ACHN (cell line): ENCODE measurements around the gene ZSWIM4.

Experiments
- DNase-seq: peaks from one replicate; pipeline ENCODE4 v3.0.0-alpha.2; 2015
- in situ Hi-C: cut with HindIII; loops from 2 replicates; pipeline ENCODE4 v1.10.0; 2017; ENCODE audit warnings: low sequenced_read_pairs, low pct_ligation_motif_present, low pct_unique_long_range_greater_than_20kb

Gene ZSWIM4

DNA sequence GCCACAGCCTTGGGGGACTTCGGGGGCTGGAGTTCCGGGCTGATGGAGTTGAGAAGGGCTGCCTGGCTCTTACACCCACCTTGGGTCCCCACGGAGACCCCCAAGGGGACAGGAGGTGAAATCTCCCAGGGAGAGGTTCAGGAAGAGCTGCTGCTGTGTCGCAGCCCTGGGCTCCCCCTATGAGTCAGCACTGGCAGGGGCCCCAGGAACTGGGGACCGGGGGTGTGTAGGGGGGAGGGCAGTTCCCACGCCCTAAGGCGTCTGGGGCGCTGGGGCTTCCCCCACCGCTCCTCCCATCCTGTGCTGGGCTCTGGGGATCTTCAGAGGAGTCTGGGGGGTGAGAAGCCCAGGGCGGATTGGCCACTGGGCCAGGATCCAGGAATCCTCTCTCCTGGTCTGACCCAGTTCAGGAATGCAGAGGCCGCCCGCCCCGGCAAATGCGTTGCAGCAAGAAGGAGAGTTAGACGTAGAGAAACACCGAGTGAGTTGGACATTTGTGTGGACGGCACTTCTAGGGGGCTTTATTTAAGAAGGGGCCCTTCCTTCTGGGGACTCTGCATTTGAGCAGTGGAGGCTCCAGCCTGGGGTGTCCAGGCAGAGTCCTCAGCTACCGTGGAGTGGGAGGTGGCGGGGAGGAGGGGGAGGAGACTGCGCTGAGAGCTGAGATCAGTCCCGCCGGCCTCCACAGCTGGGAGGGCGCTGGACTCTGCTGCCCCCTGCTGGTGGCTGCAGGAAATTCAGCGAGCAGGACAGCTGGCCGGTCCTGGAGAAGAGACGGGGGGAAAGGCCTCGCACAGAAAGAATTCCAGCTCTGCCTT lies 66.7 kb downstream of the ZSWIM4 start:
- peak; percentile 85 for DNase-seq
- in situ Hi-C loops, result no loop called here

DNA sequence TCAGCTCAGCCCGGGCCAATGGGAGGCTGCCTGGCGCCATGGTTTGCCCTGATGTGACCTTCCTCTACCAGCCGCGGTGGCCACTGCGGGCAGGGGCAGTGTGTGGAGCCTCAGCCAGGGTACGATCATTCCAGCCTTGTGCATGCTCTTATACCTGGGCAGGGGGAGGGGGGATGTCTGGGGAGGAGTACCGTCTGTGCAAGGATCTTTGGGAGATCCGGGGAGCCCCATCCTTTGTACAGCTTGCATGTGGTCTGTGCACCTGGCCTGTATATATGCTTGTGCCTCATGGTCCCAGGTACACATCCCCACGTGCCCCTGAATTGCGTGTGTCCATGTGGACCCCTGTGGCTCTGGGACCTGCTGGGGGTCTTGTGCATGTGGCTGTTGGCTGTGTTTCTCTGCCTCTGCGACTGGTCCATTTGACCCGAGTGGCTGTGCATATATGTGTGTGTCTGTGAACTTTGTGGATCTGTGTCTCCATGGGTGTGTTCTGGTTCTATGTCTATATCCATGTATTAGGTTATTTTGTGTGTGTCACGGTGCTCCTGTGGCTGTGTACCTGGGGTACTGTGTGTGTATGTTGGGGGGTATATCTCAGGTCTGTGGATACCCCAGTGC lies 68.9 kb downstream of the ZSWIM4 start:
- in situ Hi-C loops, result no loop called here
- DNase-seq, result no peak

DNA sequence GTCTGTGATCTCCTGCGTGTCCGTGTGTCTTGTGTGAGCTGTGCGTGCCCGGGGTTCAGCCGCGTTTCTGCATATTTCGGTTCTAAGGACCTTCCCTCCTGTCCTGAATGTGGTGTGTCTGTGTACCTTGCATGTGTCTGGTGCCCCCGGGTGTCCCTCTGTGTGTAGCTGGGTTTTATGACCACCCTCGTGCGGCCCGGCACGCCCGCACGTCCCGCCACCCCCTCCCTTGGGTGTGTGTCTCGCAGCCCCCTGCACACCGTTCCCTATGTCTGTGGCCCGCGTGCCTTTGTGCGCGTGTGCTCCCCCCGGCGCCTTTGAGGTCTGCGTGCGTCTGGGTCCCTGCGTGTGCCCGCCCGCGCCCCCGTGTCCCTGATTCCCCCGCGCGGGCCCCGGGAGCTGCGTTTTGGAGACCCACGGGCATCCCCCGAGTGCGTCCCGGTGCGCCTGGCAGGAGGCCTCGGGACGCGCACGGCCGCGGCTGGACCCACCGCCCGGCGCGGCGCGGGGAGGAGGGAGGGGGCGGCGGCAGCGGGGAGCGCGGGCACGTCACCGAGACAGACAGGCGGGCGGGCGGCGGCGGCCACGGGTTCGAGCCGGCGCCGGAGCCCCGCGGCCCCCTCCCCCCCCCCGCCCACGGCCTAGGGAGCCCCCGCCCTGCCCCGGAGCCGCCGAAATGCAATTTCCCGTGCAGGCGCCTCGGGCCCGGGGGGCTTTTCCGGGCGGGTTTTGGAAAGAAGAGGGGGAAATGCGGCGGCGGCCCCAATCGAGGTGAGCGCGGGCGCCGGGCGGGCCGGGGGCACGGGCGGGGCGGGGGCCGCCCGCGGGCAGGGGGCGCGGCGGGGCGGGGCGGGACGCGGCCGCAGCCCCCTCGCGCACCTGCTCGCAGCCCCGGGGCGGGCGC lies 69.7 kb downstream of the ZSWIM4 start:
- in situ Hi-C loops, result no loop called here
- DNase-seq, result no peak

DNA sequence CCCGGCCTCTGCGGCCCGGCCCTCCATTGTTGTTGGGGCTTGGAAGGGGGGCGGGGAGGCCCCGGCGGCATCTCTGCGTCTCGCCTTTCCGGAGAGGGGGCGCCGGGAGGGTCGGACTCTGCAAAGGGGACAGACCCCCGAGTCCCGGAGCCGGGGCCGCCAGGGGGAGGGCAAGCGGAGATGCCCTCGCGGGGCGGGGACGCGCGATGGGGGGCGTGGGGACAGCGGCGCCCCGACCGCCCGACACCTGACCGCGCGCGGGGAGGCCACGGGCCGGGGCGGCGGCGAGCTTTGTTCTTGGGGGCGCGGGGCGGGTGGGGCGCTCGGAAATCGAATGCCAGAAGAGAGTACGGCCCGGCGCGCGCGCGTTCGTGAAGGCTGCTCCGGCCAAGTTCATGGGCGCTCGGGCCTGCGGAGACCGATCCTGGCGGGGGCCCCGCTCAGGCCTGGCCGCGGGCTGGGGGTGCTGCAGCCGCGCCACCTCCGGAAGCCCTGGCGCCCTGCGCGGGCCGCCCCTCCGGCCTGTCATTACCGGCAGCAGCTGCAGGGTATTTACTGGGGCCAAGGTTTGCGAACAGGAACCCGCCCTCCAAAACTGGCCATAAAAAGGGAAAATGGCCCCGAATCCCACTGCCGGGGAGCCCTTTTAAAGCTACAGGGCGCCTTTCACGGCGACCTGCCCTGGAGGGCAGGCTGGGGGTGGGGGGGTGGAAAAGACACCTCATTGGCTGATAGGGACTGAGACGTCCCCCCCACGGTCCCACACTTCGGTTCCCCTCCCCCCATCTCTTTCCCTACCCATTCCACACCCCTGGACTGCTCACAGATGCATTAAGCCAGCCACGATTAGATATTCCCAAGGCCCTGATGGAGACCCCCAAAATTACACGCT lies 70.6 kb downstream of the ZSWIM4 start:
- DNase-seq, result no peak

DNA sequence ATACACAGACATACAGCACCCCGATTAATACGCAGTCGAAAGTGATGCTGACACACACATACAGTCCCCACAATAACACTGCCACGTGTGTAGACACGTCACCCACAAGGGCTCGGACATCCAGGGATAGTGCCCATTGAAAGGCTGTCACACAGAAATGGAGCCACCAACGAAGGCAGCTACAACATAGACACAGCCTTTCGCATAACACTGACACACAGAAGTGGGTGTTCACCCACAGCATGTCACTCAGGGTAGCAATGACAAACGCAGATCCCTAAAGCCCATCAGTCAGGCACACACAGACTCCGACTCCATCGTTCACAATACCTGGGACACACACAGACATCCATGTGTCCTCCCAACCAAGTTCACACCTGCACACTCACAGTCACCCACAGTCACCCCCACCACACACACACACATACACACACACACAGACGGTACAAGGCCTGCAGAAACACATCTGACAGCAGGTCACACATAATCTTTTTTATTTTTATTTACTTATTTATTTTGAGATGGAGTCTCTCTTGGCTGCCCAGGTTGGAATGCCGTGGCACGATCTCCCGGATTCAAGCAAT lies 71.3 kb downstream of the ZSWIM4 start:
- in situ Hi-C loops, result no loop called here
- DNase-seq, result no peak

More for the DNA sequence above, 70.6 kb downstream of the ZSWIM4 start:
- in situ Hi-C loops, result no loop called here

DNA sequence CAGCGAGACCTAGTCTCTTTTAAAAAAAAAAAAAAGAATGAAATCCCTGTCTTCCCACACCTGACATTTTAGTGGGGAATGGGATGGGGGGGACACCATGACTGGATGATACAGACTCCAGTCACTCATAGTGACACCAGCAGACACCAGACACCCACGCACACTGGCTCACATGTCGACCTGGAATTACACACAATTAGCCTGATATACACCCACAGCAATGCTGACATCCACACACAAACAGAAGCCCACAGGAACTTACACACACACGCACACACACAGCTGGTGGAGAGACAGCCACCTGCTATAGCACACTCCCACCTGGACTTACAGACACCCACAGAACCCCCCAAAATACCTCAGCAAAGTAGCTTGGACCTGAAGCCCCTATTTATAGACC lies 73.4 kb downstream of the ZSWIM4 start:
- no peak for DNase-seq
- in situ Hi-C loops, result no loop called here

DNA sequence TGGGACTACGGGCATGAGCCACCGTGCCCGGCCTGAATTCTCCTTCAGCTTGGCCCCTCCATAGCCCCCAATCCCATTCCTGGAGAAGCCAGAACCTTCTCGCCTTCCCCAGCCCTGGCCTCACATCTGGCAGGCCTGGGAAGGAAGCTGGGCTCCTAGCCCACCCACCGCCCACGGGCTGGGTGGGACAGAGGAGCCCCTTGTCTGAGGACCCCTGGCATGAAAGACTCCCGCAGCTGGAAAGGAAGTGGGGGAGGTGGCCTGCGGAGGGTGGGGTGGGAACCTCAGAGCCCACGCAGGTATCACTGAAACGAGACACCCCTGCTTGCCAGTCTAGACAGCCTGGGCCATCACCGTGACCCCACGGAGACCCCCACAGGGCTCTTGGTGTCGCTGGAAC lies 74.0 kb downstream of the ZSWIM4 start:
- DNase-seq, result no peak
- in situ Hi-C loops, result no loop called here

DNA sequence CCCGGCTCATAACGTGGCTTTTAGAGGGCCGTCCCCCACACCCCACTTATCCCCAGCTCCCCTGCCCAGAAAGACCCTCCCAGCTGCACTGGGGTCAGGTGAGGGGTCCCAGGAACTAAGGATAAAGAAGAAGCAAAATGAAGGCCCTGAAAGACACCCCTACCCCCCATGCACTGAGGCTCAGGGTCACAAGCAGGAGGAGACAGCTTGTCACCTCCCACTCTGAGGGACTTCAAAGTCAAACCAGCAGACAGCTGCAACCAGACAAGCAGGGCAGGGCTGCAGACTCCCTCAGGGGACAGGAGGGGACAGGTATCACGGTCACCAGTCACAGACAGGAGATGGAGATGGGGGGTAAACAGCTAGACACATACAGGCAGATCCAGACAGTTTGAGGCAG lies 75.6 kb downstream of the ZSWIM4 start:
- no peak for DNase-seq
- in situ Hi-C loops, result no loop called here

DNA sequence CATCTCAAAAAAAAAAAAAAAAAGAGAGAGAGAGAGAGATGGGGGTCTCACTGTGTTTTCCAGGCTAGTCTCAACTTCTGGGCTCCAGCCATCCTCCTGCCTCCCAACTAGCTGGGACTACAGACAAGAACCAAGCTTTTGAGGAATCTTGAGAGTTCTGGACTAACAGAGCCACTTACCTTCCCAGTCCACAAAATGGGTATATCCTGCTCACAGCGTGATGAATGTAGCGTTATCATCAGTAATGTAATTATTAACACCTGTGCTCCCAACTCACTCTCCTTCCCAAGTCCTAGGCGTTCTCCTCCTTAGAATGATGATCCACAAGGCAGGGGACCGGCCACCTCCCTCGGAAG lies 77.1 kb downstream of the ZSWIM4 start:
- in situ Hi-C loops, result no loop called here
- DNase-seq, result no peak

DNA sequence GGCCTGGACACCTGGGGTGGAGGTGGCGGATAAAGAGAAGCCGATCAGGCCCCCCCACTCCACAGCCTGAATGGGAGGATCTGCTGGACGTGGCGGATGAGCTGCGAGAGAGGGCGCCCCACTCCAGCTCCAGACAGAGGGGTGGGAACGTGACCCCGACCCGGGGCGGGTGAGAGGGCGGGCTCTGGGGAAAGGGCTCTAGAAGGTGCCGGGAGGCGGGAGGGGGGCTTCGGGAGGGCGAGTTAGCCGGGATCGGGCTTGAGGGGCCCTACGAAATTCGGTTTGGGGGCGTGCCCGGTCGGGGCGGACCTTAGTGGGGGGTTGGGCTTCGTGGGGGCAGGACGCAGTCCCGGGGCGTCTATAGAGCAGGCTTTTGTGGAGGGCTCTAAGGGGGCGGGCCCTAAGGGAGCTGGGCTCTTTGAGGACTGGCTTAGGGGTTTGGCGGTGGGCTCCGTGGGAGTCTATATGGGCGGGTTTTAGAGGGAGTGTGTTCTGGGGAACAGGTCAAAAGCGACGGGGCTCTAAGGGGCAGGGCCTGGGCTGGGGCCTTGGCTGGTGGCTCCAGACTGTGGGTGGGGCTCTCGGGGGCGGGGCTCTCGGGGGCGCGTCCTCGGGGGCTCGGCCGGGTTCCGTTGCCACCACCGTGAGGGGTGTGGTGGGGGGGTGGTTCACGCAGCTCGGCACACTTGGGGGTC lies 77.6 kb downstream of the ZSWIM4 start:
- in situ Hi-C loops, result no loop called here
- peak; percentile 53 for DNase-seq

DNA sequence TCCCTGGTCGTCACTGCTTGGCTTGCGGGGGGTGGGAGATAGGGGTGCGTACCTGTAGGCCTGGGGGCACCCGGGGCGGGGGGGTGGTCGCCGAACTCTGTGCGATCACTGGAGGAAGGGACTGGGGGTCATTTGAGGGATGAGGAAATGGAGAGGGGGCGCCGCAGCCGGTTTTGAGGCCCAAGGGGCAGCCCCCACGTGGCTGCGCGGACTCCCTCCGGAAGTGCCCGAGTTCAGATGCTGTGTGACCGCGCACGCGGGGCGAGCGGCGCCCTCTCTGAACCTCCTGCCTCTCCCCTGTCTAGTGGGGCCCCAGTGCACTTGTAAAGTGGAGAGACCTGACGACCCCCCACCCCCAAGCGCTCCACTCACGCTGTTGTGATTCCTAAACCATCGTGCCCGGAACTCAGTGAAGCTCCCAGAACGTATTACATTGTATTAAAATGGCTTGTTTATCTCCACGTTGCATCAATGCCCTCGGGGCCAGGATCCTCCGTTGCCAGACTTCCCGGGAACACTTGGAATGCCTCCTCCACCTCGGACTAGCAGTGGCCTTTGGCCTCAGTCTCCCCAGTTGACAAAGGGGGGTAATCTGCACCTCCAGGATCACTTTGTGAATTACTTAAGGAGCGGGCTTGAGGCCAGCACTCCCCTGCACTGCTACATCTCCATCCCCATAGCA lies 78.7 kb downstream of the ZSWIM4 start:
- no peak for DNase-seq
- in situ Hi-C loops, result no loop called here

DNA sequence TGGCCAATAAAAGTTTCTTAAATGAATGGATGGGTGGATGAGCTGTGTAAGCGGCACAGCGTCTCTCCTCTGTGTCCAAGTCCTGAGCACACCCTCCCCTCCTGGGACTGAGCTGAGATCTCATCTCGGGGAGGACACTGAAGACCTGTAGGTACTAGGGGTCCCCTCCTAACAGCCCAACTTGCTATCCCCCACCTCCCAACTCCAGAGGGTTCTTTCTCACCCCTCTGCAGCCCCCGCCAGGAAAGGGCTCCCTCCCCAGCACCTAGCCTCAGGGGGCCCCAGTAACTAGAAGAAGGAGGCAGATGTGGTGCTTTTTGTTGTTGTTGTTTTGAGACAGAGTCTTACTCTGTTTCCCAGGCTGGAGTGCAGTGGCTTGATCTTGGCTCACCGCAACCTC lies 80.6 kb downstream of the ZSWIM4 start:
- in situ Hi-C loops, result no loop called here
- DNase-seq, result no peak

DNA sequence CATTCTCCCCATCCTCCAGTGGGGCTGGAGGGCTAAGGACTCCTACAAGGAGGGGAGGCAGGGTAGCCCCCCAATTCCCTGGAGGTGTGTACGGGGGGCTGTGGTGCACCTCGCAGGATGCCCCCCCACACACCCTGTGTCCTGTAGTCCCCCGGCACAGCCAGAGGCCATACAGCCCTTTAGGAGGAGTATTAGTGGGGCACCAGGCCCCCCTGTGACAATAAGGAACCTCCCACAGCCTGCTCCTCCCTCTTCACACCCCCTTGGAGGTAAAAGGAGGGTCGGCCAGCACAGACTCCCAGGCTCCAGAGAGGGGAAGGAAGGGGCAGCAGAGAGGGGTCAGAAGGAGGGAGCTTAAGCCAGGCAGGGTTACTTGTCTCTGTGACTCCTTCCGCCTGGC lies 81.6 kb downstream of the ZSWIM4 start, which contains the start of gene NANOS3:
Gene NANOS3, plus strand, starts transcription at position 301 of the 400 bp plus-strand sequence. CDS start 115 bp downstream, outside the sequence.
- DNase-seq, result no peak
- in situ Hi-C loops, result no loop called here

DNA sequence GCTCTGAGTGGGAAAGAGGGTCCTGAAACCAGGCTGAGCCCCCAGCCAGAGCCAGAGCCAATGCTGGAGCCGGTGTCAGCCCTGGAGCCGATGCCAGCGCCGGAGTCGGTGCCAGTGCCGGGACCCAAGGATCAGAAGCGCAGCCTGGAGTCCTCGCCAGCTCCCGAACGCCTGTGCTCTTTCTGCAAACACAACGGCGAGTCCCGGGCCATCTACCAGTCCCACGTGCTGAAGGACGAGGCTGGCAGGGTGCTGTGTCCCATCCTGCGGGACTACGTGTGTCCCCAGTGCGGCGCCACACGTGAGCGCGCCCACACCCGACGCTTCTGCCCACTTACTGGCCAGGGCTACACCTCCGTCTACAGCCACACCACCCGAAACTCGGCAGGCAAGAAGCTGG lies 82.1 kb downstream of the ZSWIM4 start:
- in situ Hi-C loops, result no loop called here
- no peak for DNase-seq

DNA sequence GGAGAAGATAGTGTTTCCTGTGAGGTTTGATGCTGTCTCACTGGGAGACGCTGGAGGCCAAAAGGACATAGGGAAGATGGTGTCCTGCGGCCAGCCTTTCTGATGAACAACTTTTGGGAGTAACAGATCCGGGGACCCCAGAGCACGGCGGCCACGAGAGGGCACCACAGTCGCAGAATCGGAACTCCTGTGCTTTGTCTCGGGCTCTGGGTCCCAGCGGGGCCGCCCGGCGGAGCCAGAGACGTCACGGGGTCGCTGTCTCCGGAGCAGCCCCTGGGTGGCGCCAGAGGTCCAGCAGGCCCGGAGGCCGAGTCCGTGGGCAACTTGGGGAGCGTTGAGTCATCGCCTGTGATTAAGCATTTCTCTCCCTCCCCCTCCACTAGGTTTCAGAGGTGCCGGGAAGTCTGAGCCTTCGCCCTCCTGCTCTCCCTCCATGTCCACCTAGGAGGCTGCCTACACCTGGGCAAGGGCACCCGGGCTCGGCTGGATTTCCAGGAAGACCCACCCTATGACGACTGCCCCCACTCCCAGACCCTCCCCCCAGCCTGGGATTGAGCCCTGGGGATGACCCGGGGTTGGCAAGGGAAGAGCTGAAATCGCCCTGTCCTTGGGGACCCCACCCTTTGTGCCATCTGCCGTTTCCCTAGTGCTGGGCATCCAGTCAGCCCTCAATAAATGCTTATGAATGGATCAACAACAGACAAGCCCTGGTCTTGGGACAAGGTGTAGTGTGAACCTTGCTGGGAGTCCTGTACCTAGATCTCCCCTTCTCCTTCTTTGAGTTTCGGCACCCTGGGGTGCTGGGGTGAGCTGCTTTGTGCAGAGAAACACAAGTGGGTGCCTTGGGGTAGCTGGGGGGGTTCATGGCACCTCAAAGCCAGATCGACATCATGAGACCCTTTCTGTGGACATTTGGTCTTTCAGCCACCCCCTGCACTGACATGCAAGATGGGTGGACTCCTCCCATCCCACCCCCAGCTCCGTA lies 85.1 kb downstream of the ZSWIM4 start:
- peak; percentile 91 for DNase-seq
- in situ Hi-C loops, result no loop called here

DNA sequence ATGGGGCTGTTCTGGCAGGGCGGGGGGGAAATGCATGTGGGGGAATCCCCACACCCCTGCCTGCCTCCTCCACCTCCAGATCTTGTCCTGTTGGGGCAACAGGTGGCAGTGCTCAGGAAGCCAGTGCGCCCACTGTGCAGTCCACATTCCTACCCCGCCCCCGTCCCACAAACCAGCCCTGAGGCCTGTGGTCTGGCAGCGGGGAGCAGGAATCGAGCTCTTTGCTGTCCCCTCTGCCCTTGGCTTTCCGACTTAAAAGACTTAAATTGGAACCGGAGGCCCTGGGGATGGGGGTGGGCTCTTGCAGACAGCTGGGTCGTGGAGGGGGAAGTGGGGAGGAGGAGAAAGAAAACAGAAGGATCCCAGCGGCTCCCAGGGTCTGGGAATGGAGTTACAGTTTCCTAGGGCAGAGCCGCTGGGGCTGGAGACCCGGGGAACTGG lies 86.0 kb downstream of the ZSWIM4 start:
- DNase-seq, result no peak

More for the DNA sequence above, 86.0 kb downstream of the ZSWIM4 start:
- in situ Hi-C loops, result no loop called here
